OCI-LY1 (cell line): ENCODE results near the gene EVL.

Experiments
- EZH2 ChIP-seq: fragments of 200-600 bp; sonication (generic), shearing (Covaris generic); IDR thresholded peaks from 2 replicates; pipeline ENCODE4 v1.8.0; 2017; ENCODE audit warnings: borderline replicate concordance, mixed run types, mild to moderate bottlenecking, antibody characterized with exemption, low read length, moderate library complexity, mixed read lengths
- TF ChIP-seq, protein P1 (sequence below): fragments of 200-600 bp; sonication (generic), shearing (Covaris generic); IDR thresholded peaks from 2 replicates; pipeline ENCODE4 v1.5.1; 2017; ENCODE audit warnings: mild to moderate bottlenecking, antibody characterized with exemption, low read length, moderate library complexity, mixed read lengths

DNA sequence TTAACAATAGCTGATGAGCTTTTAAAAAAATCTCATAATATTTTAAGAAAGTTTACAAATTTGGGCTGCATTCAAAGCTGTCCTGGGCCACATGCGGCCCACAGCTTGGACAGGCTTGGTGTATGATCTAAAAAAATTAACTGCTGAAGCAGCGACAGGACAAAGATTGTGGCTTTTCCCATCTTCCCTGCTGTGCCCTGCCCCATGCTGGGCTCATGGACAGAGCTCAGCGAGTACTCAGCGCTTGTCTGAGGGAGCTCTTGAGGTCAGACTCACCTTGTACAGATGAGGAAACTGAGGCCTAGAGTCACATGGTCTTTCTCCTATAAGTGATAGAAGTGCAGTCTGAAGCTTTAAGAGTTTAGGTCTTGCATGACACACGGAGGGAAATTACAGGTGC, 15.0 kb downstream of the EVL start:
- TF ChIP-seq, protein P1, sequence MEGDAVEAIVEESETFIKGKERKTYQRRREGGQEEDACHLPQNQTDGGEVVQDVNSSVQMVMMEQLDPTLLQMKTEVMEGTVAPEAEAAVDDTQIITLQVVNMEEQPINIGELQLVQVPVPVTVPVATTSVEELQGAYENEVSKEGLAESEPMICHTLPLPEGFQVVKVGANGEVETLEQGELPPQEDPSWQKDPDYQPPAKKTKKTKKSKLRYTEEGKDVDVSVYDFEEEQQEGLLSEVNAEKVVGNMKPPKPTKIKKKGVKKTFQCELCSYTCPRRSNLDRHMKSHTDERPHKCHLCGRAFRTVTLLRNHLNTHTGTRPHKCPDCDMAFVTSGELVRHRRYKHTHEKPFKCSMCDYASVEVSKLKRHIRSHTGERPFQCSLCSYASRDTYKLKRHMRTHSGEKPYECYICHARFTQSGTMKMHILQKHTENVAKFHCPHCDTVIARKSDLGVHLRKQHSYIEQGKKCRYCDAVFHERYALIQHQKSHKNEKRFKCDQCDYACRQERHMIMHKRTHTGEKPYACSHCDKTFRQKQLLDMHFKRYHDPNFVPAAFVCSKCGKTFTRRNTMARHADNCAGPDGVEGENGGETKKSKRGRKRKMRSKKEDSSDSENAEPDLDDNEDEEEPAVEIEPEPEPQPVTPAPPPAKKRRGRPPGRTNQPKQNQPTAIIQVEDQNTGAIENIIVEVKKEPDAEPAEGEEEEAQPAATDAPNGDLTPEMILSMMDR: no peak
- no peak for TF ChIP-seq EZH2
